HFFc6 (cell line): Measurements from ENCODE around the gene CYB561D1. TPM values are rescaled to one million over a fixed set of nuclear protein-coding genes. Genes with fewer than 3 reads are reported as not detected.

Experiments
- DNase-seq: peaks from one replicate; pipeline ENCODE4 v3.0.0-alpha.2; 2018
- H3K27ac Mint-ChIP-seq: 2 replicates; pipeline ENCODE4 v1.8.0; 2020; ENCODE audit warnings: mild to moderate bottlenecking, mixed read lengths
- H3K27me3 Mint-ChIP-seq: 2 replicates; pipeline ENCODE4 v1.8.0; 2021; ENCODE audit warnings: mild to moderate bottlenecking, moderate library complexity, mixed read lengths; ENCODE audit not compliant: insufficient read depth
- H3K36me3 Mint-ChIP-seq: 2 replicates; pipeline ENCODE4 v1.8.0; 2021; ENCODE audit warnings: low read depth, mixed read lengths
- H3K4me1 Mint-ChIP-seq: 2 replicates; pipeline ENCODE4 v1.8.0; 2020; ENCODE audit warnings: low read depth, mixed read lengths
- H3K4me3 Mint-ChIP-seq: 2 replicates; pipeline ENCODE4 v1.8.0; 2020; ENCODE audit warnings: mild to moderate bottlenecking, moderate library complexity, mixed read lengths
- H3K9me3 Mint-ChIP-seq: 2 replicates; pipeline ENCODE4 v1.8.0; 2020; ENCODE audit warnings: mild to moderate bottlenecking, mixed read lengths
- total RNA-seq, 6 experiments: library from RNA; stranded (reverse); fragmentation: NEBNext Ultra II Directional; extraction: Animal tissue kit (Norgen Biotek cat#: 25700); gene quantifications; 2 replicates in 1 of 6; 3 replicates in 5 of 6; pipeline ENCODE4 v1.2.3, GENCODE V29; 2021
- TF ChIP-seq, protein P1 (sequence below): fragments of 200-600 bp; sonication (generic); IDR thresholded peaks from 2 replicates; pipeline ENCODE4 v1.5.0; 2021; ENCODE audit warnings: antibody characterized with exemption, mild to moderate bottlenecking

CYB561D1 gene
- total RNA-seq, 6 experiments from 2014 or later: 7.2 to 10.3 (median 8.1) TPM

DNA sequence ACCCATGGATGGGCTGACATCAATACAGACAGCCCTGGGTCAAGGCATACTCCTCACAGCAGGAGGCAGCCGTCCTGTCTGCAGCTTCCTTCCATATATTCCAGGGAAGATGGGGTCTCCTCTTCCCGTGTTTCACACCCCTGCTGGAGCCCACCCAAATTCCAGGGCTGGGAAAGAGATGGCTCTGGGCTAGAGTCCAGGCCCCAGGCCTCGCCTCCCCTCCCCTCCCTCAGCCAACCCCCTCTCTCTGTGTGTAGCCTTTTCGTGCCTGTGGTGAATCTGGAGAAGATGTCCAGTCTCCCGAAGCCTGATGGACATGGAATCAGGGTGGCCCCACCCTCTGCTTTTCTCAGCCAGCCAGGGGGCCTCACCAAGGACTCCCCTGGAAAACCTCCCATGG lies 6.6 kb upstream of the CYB561D1 start:
- Mint-ChIP-seq H3K4me1 (peaks cover 24% of the 10 kb centered on the region), H3K36me3 (no peaks in the 10 kb centered on the region), H3K9me3 (no peaks in the 10 kb centered on the region), H3K4me3 (no peak overlapping the region), H3K27me3 (no peaks in the 10 kb centered on the region; the same call in none of the 2 replicates), H3K27ac (no peak overlapping the region)
- DNase-seq: no peak
- TF ChIP-seq, protein P1, sequence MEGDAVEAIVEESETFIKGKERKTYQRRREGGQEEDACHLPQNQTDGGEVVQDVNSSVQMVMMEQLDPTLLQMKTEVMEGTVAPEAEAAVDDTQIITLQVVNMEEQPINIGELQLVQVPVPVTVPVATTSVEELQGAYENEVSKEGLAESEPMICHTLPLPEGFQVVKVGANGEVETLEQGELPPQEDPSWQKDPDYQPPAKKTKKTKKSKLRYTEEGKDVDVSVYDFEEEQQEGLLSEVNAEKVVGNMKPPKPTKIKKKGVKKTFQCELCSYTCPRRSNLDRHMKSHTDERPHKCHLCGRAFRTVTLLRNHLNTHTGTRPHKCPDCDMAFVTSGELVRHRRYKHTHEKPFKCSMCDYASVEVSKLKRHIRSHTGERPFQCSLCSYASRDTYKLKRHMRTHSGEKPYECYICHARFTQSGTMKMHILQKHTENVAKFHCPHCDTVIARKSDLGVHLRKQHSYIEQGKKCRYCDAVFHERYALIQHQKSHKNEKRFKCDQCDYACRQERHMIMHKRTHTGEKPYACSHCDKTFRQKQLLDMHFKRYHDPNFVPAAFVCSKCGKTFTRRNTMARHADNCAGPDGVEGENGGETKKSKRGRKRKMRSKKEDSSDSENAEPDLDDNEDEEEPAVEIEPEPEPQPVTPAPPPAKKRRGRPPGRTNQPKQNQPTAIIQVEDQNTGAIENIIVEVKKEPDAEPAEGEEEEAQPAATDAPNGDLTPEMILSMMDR: no peak

DNA sequence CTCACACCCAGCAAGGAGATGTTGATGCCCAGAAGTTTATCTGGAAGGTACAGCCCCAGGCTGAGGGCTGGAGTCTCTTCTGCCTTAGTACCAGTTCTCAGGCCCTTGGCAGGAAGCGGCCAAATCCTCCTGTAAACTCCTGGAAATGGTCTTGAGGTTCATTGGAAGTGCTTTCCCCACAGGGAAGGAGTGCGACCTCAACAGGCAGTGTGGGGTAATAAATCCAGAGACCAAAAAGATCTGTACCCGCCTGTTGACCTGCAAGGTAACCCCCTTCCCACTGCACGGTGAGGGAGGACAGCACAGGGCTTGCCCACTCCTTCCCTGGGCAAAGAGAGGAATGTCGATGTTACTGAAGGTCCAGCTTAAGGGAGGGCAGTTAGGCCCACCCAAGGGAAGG lies 5.7 kb upstream of the CYB561D1 start:
- DNase-seq: no peak
- no peak overlapping the region for H3K4me3 Mint-ChIP-seq
- no peaks in the 10 kb centered on the region for H3K36me3 Mint-ChIP-seq
- H3K27me3 Mint-ChIP-seq: no peaks in the 10 kb centered on the region; the same call in none of the 2 replicates
- H3K4me1 Mint-ChIP-seq: peaks cover 26% of the 10 kb centered on the region
- H3K9me3 Mint-ChIP-seq: no peaks in the 10 kb centered on the region
- no peak overlapping the region for H3K27ac Mint-ChIP-seq
- TF ChIP-seq, protein P1: peak; percentile 49; the same call in 1 of the 2 replicates

DNA sequence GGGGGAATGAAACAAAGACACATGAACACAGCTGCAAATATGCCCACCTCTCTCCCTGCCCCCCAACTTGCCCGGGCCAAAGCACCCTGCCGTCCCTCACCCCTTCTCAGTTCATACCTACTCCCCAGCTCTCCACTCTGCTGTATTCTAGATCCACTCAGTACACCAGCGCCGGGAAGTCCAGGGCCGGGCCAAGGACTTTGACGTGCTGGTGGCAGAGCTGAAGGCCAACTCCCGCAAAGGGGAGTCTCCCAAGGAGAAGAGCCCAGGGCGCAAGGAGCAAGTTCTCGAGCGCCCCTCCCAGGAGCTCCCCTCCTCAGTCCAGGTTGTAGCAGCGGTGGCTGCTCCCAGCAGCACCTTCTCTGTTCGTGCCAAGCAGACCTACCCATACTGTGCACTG lies 5.2 kb upstream of the CYB561D1 start:
- Mint-ChIP-seq H3K9me3 (no peaks in the 10 kb centered on the region), H3K27me3 (no peaks in the 10 kb centered on the region; the same call in none of the 2 replicates), H3K4me3 (no peak overlapping the region), H3K4me1 (peaks cover 27% of the 10 kb centered on the region), H3K36me3 (no peaks in the 10 kb centered on the region), H3K27ac (no peak overlapping the region)
- DNase-seq: no peak
- TF ChIP-seq, protein P1: no peak

DNA sequence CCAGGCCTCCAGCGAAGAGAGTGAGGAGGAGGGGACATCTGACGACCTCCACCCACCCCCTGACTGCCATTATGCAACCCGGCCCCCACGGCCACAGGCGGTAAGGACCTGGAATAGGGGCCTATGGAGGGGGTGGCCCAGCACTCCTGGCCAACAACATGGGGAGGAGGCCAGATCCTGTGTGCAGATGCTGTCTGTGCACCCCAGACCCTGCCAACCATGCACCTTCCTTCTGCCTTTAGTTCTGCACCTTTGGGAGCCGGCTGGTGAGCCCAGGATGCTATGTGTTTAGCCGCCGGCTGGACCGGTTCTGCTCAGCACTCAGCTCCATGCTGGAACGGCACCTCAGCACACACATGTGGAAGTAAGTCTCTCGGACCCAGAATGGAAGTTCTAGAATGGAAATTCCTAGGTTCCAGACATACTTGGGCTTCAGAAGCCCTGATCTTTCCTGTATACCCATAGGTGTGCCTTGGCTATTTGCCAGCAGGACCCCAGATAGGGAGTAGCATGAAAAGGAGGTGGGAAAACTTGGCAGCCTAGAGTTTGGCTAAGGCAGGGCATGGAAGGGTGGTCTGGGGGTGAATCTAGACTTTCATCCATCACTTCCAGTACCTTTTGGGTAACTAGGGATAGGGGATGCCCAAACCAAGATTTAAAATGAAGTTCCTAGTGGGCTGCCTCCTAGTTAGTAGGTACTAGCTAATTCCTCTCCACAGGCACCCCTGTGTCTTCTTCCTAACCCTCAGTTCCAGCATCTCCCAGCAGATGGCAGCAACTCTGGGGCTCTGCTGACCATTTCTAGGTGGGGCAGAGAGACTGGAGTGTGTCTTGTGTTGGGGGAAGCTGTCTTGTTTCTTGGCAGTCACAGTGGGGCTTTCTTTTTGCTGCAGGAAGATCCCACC lies 3.6 kb upstream of the CYB561D1 start:
- Mint-ChIP-seq H3K27ac (peak overlapping the region; percentile 53; the same call in 1 of the 2 replicates), H3K4me1 (peaks cover 30% of the 10 kb centered on the region), H3K9me3 (no peaks in the 10 kb centered on the region), H3K36me3 (no peaks in the 10 kb centered on the region), H3K4me3 (no peak overlapping the region), H3K27me3 (no peaks in the 10 kb centered on the region; the same call in 1 of the 2 replicates)
- TF ChIP-seq, protein P1: peak; percentile 87
- peak; percentile 64 for DNase-seq

DNA sequence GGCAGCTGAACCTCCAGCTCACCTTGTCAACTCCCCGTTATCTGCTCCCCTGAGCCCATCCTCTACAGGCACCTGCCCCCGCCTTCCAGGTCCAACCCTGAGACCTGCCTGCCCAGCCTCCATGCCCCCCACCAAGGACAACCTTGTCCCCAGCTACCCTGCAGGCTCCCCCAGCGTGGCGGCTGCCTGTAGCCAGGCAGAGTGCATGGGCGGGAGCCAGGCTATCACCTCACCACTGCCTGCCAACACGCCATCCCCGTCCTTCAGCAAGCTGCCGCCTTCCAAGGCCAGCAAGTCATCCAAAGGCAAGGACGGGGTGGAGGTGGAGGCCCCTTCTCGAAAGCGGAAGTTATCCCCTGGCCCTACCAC lies 3.0 kb upstream of the CYB561D1 start:
- Mint-ChIP-seq H3K9me3 (no peaks in the 10 kb centered on the region), H3K4me3 (no peak overlapping the region), H3K27ac (peak overlapping the region; percentile 53; the same call in 1 of the 2 replicates), H3K36me3 (no peaks in the 10 kb centered on the region; the same call in 1 of the 2 replicates), H3K27me3 (no peaks in the 10 kb centered on the region), H3K4me1 (peaks cover 34% of the 10 kb centered on the region)
- DNase-seq: no peak
- TF ChIP-seq, protein P1: no peak; the same call in 1 of the 2 replicates
